Spleen (tissue), 7 donors: ENCODE results near the gene IL1RL2.

ENCODE experiments used
- CTCF ChIP-seq, 11 experiments: fragments of 200-600 bp in 7 of 11; fragments of 450-650 bp in 4 of 11; sonication (generic) in 4 of 11; IDR thresholded peaks in 8 of 11; conservative IDR thresholded peaks in 3 of 11; 1 replicate in 7 of 11; 2 replicates in 4 of 11; pipeline versions ENCODE4 v1.4.0 to v1.8.0; 2016 to 2021; ENCODE audit warnings: antibody characterized with exemption in 11 of 11, inconsistent platforms in 4 of 11, mild to moderate bottlenecking in 1 of 11
- POLR2A ChIP-seq, 3 donors: fragments of 450-650 bp; IDR thresholded peaks; one replicate each; pipeline ENCODE4 v1.5.1; 2017; ENCODE audit warnings: antibody characterized with exemption in 3 of 3, mild to moderate bottlenecking in 1 of 3
- POLR2AphosphoS5 ChIP-seq, 3 donors: sonication (generic); formaldehyde crosslinking; IDR thresholded peaks; one replicate each; pipeline ENCODE4 v1.5.1; 2017; ENCODE audit warnings: antibody characterized with exemption in 3 of 3
- donor health status: DM: no; HTN: no; CAD: no; lungs with moderate emphysema.
- donor health status: DM: no; HTN: no; CAD: no.
- donor health status: DM: no; HTN: no; CAD: no.

DNA sequence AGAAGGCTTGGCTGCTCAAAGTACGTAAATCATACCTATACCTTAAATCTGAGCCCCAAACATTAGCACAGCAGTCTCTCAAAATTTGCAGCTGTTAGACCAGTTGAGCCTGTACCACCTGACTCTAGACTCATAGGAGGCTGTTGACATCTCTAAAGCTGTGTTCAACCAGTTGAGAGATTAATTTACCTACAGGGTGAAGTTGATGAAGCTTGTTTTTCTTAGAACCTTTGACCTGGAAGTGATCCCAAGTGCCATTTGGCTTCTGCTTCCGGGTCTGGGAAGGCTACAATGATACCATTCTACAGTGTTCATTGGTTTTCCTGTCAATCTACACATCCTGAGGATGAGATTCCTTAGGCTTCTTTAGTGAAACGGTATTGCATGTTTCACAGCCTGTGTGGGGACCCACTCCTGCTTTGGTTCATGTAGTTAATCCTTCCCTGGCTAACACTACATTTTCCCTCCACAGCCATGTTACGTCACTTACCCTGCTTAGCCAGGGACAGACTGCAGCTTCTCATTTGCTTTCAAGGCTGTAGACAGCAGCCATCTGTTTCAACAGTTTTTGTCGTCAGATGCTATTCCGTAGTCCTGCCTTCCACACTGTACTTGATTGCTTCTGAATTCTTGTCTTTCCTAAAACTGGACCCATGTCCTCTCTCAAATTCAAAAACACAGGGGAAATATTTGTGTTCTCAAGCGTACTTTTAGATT is 4.7 kb upstream of the IL1RL2 start:
- TF ChIP-seq CTCF (IDR thresholded peaks at IDR 0.05 in 8 of 11, conservative IDR thresholded peaks at IDR 0.05 in 3 of 11) (no peak), POLR2AphosphoS5 (IDR thresholded peaks at IDR 0.05) (no peak), POLR2A (IDR thresholded peaks at IDR 0.05) (no peak)
